Activated effector memory CD4-positive, alpha-beta T cell treated with anti-CD3 and anti-CD28 coated beads, Interleukin-2, amount 50 U/mL, for 16 hours (primary cell): ENCODE results near the gene ETS2.
"Not testable (repeated sequence)": the region's sequence is repeated elsewhere in the genome, so short reads cannot be mapped to it uniquely, and the experiment has no call there.

Experiments used
- DNase-seq: peaks from one replicate; pipeline ENCODE4 v3.0.0-alpha.2; 2020

ETS2 gene

DNA sequence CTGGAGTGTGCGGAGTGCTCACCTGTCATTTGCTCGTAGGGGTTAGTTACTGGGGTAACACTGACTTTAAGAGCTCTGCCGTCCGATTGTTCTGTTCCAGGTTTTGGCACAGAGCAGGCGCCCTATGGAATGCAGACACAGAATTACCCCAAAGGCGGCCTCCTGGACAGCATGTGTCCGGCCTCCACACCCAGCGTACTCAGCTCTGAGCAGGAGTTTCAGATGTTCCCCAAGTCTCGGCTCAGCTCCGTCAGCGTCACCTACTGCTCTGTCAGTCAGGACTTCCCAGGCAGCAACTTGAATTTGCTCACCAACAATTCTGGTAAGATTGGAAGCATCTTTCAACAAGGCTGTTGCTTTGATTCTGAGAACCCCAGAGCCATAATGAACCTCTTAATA lies 12.6 kb downstream of the ETS2 start:
- DNase-seq = no peak

DNA sequence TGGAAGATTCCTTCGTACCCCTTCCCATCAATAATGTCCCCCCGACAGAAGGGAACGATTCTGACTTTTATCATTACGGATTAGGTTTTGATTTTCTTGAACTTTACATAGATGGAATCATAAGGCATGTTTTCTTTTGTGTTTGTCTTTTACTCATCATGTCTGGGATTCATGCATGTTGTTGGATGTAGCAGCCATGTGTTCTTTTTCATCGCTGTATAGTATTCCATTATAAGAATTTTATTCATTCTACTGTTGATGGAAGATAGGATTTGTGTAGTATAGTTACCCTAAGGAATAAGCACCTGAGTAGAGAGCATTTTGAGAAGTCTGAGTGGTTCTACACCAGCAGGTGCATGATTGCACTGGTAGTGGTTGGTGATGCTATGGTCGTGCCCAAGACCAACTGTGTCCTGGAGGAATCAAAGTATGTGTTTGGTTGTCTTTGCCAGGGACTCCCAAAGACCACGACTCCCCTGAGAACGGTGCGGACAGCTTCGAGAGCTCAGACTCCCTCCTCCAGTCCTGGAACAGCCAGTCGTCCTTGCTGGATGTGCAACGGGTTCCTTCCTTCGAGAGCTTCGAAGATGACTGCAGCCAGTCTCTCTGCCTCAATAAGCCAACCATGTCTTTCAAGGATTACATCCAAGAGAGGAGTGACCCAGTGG lies 13.5 kb downstream of the ETS2 start:
- DNase-seq = no peak

DNA sequence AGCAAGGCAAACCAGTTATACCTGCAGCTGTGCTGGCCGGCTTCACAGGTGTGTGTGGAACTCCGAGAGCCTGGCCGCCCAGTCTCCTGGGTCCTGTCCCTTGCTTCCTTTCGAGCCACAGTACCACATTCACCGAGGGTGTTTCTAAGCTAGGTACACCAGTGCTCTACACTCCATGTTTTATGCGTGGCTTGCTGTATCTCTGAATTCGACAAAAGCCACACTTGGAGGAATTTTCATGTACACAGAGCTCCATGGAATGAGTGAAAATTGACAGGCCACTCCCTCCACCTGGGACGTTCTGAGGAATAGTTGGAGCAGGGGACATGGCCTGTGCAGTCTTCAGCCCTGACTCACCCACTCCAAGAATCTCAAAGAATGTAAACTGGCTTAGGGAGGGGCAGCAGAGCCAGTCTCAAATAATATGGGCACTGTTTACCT lies 14.0 kb downstream of the ETS2 start:
- DNase-seq = no peak

DNA sequence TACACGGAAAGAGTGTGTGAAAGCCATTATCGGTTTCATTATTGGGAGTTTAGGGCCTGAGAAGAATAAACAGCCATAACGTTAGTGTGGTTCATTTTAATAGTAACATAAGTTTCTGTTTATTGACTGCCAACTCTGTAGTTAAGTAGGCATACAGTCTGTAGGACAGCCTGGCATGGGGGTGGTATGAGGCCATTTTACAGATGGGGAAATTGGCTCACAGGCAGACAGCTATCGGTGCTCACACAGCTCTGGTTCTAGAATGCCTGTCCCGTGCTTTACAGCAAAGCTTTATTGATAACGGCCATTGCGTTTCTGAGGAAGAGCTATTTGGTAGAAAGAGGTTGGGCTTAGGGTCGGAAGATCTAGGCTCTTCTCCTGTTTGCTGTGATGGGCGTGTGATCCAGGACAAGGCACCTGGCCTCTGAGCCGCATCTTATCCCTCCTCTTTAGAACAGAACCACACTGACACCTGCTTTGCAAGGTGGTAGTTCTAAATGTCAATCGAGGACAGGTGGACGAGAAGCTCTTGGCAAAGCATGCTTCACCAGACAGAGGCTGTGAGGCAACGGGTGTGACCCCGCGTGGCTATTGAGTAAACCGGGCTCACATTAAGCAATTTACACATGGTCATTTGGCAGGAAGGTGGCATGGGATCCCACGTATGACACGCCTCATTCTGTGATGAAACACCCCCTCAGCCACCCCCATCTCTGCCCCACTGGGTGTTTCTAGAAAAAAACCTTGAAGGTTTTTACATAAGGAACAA lies 14.9 kb downstream of the ETS2 start:
- no peak for DNase-seq

DNA sequence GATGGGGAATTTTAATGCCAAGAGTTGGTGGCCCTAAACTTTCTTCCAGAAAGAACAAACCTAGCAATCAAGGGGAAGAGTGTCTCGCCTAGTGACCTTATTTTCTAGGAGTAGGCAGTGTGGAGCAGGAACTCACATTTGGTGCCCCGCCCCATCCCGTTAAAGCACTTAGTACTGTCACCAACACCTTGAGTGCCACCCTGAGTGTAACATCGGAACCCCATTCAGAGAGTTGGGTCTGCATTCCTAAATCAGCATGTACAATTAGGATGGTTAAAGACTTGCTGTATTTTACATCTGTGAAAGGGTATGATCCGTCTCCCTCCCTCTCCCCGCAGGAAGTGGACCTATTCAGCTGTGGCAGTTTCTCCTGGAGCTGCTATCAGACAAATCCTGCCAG lies 15.5 kb downstream of the ETS2 start:
- DNase-seq = no peak

DNA sequence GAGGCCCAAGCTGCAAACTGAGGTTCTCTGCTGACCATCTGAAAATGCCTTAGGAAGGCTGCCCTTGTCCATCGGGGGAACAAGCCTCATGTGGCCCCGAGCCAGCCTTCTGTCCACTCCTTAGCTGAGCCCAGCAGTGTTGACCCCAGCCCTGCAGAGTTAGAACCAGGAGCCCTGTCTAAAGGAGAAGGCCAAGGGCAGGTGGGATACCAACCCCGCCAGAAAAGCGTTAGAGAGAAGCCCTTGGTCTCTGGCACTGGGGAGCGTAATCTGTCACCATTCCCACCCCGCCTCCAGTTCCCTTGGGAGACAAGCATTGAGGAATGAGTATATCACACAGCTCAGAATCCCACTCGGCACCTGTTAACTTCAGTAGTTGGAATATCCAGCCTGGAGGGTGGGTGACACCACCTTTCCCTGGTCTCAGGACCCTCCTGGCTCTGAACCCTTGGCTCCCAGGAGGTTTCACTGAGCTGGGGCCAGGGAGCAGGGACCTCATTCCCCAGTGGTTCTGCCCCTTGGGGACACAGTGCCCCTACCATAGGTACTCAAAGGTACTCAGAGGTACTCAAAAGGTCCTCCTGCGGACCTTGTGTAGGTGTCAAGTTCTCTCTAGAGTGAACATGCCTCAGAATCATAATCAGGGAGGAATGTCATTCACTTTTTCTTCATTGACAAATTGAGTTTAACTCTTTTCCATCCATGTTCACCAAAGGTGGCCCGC lies 16.4 kb downstream of the ETS2 start:
- no peak for DNase-seq

DNA sequence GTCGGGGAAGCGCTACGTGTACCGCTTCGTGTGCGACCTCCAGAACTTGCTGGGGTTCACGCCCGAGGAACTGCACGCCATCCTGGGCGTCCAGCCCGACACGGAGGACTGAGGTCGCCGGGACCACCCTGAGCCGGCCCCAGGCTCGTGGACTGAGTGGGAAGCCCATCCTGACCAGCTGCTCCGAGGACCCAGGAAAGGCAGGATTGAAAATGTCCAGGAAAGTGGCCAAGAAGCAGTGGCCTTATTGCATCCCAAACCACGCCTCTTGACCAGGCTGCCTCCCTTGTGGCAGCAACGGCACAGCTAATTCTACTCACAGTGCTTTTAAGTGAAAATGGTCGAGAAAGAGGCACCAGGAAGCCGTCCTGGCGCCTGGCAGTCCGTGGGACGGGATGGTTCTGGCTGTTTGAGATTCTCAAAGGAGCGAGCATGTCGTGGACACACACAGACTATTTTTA lies 17.1 kb downstream of the ETS2 start:
- no peak for DNase-seq

DNA sequence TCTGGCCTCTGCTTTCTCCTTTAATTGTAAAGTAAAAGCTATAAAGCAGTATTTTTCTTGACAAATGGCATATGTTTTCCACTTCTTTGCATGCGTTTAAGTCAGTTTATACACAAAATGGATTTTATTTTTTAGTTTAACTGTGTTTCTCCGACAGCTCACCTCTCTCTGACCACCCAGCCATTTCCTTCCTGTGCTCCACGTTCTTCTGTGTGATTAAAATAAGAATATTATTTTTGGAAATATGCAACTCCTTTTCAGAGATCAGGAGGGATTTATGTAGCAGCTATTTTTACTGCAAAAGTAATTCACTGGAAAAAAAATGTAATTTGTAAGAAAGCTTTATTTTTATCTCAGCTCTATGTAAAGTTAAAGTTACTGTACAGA lies 18.0 kb downstream of the ETS2 start:
- DNase-seq = no peak

DNA sequence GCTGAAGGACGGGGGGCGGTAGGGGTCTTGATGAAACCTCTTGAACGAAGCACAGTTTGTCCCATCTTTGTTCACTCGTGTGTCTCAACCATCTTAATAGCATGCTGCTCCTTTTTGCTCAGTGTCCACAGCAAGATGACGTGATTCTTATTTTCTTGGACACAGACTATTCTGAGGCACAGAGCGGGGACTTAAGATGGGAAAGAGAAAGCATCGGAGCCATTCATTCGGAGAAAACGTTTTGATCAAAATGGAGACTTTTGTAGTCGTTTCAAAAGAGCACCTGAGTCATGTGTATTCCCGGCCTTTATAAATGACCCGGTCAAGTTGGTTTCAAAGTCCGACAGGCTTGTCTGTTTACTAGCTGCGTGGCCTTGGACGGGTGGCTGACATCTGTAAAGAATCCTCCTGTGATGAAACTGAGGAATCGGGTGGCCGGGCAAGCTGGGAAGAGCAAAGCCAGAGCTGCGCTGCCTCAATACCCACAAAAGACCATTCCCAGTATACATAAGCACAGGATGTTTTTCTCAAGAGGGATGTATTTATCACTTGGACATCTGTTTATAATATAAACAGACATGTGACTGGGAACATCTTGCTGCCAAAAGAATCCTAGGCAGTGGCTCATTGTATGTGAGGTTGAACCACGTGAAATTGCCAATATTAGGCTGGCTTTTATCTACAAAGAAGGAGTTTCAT lies 18.5 kb downstream of the ETS2 start:
- DNase-seq = no peak

DNA sequence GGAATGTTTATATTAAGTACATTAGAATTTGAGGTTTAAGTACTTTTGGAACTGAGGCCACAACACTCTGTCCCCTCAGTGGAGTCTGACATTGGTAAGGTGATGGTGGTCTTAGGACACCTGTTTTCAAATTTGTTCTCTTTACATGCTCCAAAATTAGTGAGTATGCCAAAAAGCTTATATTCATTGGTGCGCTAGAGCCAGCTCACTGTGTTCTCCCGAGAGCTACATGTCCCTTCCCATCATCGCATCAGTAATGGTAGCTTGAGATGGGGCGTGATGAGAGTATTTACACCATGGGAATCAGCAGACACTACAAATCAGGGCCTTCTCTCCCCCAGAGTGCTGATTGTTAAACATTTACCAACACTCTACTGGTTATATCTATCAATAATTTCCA lies 19.5 kb downstream of the ETS2 start:
- no peak for DNase-seq

DNA sequence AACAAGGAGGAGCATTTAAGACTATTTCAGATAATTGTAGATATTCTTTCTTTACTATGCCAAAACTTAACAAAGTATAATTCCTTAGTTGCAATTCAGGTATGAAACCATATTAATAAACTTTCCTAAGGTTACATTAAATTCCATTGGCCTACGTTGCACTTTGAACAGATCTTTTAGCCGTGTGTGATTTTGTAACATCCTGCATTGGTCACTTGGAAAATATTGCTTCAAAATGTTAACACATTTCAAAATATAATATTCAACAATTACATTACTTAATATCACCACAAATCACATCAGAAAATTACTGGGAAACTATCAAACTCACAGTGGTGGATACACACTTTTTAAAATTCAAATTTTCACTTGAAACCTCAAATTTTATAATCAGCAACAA lies 20.2 kb downstream of the ETS2 start:
- no peak for DNase-seq

DNA sequence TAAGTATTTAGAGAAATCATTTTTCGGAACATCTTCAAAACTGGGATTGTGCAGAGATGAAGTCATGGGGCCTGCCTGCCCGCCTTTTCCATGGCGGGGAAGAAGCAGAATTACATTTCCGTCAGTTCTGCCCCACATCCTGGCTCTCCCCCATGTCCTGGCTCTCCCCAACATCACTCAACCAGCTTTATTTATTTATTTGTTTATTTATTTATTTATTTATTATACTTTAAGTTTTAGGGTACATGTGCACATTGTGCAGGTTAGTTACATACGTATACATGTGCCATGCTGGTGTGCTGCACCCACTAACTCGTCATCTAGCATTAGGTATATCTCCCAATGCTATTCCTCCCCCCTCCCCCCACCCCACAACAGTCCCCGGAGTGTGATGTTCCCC lies 22.4 kb downstream of the ETS2 start:
- not testable (repeated sequence) for DNase-seq

DNA sequence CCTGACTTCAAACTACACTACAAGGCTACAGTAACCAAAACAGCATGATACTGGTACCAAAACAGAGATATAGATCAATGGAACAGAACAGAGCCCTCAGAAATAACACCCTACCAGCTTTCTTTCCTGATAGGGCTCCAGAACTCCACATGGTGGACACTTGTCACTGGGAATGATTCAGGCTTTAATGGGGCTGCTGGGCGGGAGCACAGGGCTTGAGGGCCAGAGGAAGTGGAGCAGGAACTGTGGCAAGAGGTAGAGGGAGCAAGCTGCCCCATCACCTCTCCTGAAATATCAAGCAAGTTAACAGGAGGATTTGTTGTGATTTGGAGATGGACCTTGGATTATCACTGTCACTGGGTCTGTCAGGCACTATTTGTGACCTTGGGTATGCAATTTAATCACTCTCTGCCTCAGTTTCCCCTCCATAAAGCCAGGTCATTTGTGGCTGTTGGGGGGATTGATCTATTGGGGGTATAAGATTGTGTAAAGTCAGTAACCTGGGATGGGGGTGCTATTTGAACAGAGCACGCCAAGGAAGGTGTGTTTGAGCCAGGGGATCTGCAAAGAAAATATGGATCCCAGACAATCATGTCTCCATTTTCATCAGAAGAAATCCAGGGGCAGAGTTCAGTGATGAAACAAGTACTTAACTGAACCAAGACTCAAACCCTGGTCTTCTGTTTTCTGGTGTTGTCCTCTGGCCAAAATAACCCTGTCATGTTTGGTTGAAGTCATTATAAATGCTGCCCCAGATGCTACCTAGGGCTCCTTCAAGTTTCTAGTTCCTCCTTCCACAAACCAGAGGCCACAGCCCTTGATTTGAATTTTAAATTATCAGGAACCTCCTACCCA lies 25.2 kb downstream of the ETS2 start:
- DNase-seq = no peak

DNA sequence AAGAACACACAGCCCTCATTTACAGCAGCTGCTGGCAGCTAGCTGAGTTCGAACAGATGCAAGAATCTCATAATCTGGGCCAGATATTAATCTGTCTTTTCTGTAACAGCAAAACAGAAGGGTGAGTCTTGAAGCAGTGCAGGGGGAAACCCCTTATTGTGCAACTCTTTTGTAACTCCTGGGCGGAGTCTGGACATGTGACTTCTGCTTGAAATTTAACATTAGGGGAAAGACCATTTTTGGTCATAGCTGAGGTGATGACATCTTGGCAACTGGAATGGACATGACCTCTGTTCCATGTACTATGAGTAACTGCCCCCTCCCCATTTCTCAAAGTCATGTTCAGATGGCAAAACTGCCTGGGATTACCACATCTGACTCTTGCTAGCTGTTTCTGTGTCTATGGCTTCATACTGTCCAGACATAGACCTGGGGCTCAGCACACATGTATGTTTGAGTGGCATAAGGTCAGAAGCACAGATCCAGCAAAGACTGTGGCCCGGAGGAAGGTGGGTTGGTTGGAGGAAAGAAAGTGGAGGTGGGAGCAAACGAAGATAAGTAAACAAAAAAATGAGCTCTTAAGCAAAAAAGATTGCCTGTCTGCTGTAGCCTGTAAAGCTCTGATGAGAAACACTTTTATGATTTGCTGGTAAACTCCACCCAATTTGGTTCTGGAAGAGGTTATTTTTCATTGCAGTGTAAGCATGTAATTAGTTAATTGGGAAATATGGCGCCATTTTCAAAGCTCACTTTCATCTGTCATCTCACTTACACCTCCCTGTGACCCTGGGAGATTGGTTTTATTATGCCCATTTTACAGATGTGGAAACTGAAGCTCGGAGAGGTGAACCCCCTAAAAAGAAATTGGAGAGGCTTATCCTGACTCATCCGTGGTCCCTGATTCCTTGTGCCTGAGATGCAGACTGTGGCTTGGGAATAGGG lies 26.1 kb downstream of the ETS2 start:
- DNase-seq = peak; percentile 71

DNA sequence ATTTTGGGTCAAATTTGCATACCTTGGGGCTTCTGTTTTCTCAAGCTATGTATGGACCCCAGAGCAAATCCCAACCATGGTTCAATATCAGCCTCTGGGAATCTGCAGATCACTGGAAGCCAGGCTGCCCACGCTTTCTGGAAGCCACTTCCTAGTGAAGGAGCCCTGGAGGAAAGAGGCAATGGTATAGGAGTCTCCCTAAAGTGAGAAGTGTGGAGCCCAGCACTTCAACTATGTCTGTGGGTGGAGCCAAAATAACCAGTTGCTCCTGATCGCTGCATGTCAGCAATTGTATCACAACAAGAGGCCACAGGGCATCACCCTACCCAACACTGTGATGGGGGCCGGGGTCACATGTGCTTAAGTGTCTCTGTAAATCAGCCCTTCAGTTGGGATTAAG lies 26.9 kb downstream of the ETS2 start:
- no peak for DNase-seq

DNA sequence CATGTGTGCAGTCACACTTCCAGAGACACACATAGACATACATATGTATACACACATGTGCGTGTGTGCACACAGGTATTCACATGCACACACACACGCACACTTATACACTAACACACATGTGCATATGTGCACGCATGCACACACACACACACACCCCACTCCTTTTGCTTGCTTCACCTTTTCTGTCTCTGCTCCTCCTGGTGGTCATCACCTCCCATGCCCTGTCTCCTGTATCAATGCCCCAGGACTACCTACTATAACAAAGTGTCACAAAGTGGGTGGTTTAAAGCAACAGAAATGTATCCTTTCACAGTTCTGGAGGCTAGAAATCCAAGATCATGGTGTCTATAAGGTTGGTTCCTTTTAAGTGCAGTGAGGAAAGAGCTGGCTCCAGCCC lies 27.4 kb downstream of the ETS2 start:
- DNase-seq = no peak

DNA sequence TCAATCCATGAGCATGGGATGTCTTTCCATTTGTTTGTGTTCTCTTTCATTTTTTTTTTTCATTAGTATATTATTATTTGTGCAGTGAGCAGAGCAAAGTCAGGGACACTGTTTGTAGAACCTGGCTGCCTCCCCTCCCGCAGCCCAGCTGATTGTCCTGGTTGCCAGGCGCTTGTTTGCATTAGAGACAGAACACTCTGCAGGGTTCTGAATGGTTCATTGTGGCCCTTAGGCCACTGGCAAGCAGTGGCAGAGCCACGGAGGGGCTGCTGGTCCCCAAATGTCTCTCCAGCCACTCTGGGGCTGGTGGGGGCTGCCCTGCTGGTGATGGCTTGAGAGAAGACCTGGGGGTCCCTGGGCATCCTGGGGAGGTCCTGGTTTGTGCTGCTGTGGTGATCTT lies 29.0 kb downstream of the ETS2 start:
- DNase-seq = no peak

DNA sequence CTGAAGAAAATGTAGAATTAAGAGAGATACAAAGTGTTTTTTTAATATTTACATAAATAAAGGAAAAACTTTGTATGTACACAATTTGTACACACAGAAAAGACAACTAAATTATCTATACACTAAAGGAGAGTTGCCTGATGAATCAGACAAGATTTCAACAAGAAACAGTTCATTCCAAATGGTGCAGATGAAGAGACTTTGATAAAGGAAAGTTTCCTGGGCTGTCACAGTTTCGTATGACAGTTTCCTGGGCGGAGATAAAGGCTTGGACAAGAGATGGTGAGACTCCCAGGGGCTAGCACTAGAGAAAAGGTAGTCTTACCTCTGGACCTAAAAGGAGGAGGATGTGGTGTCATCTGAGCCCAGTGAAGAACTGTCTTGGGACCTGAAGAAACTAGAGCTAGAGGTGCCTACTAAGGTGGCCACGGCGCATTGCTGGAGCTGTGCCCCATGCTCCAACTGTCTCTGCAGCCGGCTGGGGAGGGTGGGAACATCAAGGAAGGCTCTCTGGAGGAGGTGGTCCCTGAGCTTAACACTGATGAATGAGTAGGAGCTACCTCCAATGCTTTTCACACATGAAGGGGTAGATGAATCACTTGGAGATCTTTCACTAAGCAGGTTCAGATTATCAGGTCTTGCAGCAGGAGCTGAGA lies 32.2 kb downstream of the ETS2 start:
- no peak for DNase-seq

DNA sequence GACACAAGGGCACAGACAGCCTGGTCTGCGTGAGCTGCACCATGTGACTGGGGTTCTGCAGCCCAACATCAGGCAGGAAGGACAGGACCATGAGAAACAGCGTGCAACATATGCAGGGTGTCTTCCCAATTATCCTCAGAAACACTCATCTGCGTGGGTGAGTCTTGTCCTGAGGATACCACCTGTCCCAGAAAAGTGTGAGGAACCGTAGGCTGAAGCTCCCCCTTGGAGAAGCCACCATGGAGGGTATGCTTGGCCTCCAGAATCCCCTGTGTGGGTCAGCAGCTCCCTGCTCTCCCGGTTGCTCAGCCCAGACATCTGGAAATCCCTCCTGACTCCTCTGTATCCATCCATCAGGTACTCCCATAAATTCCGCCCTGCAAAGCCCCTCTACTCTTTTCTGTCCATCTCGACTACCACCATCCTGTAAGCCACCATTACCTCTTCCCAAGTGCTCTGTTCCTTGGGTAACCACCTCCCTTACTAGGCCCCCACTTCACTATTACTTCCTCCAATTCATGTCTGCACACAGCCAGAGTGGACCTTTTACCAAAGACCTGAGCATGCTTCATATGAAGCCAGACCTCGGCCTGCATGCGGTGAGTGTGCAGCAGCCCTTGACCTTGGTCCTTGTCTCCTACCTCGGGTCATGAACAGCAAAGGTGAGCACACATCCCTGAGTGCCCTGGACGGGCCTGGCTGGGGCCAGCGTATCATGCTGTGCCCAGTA lies 33.0 kb downstream of the ETS2 start:
- no peak for DNase-seq
